HG03108 (cell line): ENCODE measurements around the gene ZNF322.
"Not testable (repeated sequence)": the region's sequence is repeated elsewhere in the genome, so short reads cannot be mapped to it uniquely, and the experiment has no call there.

Source experiments
- ATAC-seq: cut with Tn5 transposase; IDR thresholded peaks from one replicate; pipeline ENCODE4 v1.9.1; 2021; ENCODE audit warnings: moderate library complexity; ENCODE audit not compliant: unreplicated experiment

Gene ZNF322, protein sequence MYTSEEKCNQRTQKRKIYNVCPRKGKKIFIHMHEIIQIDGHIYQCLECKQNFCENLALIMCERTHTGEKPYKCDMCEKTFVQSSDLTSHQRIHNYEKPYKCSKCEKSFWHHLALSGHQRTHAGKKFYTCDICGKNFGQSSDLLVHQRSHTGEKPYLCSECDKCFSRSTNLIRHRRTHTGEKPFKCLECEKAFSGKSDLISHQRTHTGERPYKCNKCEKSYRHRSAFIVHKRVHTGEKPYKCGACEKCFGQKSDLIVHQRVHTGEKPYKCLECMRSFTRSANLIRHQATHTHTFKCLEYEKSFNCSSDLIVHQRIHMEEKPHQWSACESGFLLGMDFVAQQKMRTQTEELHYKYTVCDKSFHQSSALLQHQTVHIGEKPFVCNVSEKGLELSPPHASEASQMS

DNA sequence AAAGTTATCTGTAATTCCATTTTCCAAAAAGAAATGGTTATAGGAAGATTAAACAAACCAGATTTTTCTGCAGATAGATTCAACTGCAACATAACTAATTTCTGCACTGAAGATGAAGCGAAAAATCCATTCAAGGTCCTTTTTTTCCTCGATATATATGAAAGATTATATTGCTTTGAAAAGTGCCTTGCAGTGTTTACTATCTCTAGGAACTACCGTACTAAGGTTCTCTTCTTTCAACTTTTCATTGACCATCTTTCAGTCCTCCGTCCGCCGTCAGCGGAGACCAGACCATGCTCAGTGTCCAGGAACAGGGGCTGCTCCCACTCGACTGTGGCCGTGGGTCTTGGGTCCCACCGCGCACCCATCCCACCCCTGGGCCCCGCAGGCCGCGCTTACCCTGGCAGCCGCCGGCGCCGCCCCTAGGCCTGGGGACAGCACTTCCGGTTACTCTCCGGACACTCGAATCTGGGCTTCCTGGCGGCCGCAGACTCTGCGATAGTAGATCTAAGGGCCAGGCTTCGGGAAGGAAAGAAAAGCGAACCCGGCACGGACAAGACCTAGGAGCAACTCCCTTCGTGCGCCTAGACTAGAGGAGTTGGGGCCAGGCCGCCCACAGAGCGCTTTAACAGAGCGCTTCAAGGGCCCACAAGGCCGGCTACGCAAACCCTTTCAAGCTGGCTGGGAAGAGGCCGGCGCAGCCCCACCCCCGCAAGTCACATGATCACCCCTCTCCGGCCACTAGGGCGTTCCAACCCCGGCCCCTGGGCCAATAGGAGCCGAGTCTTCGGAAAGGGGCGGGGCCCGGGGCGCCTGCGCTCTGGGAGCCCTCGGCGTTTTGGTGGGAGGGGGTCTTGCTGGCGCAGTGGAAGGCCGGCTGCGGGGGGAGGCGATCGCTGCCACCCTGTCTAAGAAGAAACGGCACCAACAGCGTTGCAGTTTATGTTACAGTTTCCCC, at the start of gene ZNF322:
Gene ZNF322 (minus strand): TSS at position 705 of the 958 bp plus-strand sequence. CDS start 21,193 bp downstream, outside the sequence.
- ATAC-seq = peak; percentile 96

DNA sequence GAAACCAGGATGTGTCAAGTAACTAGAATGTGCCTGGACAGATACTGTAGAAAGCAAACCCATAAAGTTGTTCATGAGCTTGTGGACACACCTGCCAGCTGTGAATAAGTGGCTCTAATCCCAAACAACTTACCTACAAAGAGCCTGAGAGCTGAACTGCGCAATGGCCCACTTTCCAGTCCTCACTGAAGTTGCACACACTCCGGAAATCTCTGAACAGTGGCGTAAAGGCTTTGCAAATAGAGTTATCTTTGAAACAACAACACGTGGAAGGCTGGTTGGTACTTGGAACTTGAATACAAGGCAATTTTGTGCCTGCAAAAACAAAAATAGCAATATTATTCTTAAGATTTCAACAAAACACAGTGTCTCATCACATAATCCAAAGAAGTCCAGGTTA, 46.2 kb upstream of the ZNF322 start:
- not testable (repeated sequence) for ATAC-seq

DNA sequence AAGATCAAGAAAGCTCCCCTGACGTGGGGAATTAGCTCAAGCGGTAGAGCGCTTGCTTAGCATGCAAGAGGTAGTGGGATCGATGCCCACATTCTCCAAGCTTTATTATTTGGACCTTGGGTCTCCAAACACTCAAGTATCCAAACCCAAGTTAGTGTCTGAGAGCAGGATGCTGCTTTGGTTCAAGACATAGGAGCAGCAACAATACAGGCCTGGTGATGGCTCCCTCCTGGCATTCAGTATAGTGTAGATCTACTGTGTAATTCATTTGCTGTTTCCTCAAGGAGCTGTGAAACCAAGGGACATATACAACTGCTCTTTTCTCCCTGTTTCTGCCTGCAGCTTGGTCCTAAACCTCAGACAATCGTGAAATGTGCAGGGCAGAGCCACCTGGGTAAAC, 45.8 kb upstream of the ZNF322 start:
- ATAC-seq = not testable (repeated sequence)

DNA sequence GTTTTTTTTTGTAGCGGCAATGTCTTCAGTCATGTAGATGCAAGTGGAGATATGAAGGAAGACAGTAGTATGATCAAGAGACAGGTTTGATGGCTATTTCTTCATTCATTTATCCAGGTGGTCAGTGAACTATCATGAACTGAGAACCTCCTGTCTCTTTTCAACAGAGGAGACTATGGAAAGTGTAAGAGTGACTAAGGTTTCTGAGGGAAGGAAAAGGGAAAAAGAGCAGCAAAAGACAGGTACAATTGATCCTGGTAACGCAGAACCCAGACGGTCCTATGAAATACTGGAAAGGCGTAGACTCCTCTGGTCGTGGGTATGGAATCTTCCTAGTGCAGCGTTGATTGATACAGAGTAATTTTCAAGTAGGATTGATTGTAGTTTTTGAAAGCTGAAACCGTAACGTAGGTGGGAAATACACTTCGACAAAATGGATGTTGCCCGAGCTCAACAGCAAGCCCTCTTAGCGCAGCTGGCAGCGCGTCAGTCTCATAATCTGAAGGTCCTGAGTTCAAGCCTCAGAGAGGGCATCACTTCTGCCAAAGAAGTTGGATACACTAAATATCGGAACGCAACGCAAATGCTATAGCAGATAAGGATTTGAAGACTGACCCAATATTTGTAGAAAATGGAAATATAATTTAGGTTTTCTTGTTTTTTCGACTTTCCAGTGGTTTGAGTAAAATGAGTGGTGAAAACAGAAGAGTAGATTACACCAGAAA, 41.6 kb upstream of the ZNF322 start:
- not testable (repeated sequence) for ATAC-seq

DNA sequence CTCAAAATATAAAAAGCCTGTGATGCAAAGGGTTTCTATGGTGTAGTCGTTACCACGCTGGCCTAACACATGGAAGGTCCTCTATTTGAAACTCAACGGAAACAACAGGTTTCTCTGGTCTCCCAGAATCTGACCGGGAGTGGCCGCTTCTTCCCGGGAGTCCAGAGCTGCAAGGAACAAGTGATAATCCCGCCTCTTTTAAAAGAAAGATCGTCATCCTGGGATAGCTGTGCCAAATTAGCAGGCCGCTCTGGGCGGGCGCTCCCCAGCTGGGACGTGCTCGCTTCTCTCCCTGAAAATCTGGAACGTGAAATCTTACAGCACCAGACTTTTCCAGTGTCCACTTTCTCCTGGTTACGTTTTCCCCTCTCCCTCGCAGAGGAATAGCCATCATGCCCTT, 38.0 kb upstream of the ZNF322 start:
- ATAC-seq = not testable (repeated sequence)

DNA sequence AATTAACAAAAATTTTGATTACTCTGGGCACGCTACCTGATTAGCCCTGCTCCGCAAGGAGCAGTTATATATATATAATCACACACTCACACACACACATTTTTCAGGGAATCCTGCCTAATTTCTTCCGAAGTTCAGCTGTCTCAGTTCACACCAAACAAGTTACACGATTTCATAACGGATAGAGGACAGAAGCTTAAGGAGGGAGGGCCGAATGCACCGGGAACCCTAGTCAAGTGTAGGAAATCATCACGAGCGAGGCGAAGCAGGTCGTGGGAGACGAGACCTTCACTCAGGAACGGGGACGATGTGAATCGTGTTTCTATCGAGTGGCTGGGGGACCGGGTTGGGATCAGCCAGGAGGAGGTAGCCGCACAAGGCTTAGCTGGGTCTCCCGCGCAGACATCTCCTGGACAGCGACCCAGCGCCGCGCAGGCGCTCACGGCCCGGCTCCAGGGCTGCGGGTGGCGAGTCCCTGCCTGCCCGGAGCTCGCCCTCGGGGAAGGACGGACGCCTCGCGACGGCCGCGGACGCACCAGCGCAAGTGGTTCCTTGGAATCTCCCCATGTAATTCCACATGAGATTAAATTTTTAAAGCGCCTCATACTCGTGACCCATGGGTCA, 29.9 kb upstream of the ZNF322 start:
- not testable (repeated sequence) for ATAC-seq

DNA sequence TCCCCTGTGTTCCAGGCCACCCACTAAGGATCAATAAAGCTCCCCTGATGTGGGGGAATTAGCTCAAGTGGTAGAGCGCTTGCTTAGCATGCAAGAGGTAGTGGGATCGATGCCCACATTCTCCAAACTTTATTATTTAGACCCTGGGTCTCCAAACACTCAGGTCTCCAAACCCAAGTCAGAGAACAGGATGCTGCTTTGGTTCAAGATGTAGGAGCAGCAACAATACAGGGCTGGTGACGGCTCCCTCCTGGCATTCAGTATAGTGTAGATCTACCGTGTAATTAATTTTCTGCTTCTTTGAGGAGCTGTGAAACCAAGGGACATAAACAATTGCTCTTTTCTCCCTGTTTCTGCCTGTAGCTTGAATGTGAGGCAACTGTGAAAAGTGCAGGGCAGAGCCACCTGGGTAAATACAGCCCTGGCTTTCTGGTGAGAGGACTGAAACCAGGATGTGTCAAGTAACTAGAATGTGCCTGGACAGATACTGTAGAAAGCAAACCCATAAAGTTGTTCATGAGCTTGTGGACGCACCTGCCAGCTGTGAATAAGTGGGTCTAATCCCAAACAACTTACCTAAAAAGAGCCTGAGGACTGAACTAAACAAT, 23.0 kb upstream of the ZNF322 start:
- not testable (repeated sequence) for ATAC-seq

DNA sequence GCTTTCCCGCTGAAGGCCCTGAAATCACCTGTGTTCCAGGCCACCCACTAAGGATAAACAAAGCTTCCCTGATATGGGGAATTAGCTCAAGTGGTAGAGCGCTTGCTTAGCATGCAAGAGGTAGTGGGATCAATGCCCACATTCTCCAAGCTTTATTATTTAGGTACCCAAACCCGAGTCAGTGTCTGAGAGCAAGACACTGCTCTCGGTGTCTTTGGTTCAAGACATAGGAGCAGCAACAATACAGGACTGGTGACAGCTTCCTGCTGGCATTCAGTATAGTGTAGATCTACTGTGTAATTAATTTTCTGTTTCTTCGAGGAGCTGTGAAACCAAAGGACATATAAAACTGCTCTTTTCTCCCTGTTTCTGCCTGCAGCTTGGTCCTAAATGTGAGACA, 13.7 kb upstream of the ZNF322 start:
- ATAC-seq = not testable (repeated sequence)

DNA sequence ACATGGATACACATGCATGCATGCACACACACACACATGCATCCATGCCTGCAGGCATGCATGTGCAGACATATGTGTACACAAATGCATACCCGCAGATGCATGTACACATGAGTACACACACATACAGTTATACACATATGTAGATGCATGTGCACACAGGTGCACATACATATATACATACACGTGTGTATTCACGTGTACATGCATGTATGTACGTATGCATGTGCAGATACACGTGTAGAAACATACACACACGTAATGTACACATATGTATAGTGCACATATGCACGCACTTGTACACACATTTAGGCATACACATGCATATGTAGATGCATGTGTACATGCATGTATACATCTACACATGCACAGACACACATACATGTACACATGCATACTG, 11.0 kb upstream of the ZNF322 start:
- ATAC-seq = not testable (repeated sequence)

DNA sequence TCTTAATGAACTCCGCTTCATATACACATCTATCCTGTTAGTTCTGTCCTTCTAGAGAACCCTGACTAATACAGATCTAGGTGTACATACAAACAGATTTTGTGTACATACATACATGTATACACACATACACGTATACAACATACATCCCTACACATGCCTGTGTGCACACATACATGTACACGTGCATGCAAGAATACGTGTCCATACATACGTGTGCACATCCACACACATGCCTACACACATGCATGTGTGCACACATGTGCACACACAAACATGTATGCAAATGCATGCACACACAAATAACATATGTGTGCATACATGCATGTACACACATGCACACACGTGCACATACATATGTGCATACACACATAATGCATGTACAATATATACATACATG, 10.5 kb upstream of the ZNF322 start:
- not testable (repeated sequence) for ATAC-seq

DNA sequence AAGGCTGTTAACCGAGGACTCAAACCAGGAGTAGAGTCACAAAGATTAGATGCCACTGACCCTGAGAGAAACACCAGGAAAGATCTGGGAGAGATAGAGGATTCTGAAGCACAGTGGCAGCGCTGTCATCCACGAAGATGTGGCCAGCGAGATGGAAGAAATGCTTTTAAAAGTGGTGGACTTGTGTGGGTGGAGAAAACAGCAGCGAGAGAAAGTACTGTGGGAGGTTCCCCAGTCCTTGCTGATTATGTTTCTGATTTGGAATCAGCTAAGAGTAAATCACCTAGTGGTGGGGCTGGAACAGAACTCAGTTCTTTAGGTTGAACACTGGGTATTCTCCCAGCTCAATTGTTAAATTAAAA, 435 bp upstream of the ZNF322 start:
- ATAC-seq = no peak

DNA sequence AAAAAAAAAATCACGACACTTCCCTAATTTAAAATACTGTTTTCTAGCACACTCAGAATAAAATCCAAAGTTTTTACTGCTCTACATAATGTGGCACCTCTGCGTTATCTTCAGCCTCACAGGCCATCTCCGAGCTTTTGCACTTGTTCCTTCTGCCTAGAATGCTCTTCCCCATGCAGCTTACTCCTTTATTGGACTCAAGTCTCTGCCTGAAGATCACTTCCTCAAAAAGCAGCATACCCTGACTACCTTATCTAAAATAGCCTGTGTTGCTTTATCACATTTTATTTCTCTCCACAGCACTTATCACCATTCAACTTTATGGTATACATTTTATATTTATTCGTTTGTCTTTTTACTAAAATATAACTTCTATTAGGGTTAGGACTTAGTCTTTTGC, 2.3 kb downstream of the ZNF322 start:
- ATAC-seq = no peak

DNA sequence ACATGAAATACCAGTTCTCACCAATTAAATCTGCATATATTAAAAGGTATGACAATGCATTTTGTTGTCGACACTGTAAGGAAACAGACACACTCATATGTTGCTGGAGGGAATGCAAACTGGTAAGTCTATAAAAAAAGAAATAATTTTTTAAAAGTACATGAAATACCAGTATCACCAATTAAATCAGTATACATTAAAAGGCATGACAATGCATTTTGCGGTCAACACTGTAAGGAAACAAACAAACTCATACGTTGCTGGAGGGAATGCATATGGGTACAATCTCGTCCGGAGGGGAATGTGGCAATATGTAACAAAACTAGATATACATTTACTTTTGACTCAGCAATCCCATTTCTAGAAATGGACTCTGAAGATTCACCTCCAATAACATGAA, 6.5 kb downstream of the ZNF322 start:
- no peak for ATAC-seq

DNA sequence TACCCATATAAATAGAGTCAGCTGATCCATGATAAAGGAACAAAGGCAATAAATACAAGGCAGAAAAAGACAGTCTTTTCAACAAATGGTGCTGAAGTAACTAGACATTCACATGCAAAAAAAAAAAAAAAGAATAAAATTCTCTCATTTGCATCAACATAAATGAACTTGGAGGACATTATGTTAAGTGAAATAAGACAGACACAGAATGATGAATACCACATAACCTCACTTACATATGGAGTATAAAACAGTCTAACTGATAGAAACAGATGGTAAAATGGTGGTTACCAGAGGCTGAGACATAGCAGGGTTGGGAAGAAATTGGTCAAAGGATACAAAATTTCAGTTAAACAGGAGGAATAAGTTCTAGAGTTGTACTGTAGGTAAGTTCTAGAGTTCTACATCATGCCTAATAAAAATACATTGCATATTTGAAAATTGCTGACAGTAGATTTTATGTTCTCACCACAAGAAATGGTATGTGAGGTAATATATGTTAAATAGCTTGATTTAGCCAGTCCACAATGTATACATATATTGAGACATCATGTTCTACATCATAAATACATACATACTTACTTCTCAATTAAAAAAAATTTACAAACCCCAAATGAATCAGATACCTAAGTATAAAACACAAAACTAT, 8.3 kb downstream of the ZNF322 start:
- no peak for ATAC-seq

DNA sequence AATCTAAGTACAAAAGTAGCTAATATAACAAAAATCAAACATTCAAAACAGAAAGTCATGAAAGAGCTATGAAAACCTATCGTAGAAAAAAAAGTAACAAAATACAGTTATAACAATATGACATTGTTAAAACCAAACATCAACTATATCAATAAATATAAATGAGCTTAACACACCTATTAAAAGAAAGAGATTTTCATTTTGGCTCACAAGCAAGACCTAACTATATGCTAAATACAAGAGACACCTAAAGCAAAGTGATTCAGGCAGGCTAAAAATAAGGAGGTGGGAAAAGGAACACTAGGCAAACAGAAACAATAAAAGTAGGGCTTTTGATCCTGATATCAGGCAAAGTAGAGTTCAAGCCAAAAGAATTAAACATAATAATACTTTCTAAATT, 13.5 kb downstream of the ZNF322 start:
- ATAC-seq = no peak

DNA sequence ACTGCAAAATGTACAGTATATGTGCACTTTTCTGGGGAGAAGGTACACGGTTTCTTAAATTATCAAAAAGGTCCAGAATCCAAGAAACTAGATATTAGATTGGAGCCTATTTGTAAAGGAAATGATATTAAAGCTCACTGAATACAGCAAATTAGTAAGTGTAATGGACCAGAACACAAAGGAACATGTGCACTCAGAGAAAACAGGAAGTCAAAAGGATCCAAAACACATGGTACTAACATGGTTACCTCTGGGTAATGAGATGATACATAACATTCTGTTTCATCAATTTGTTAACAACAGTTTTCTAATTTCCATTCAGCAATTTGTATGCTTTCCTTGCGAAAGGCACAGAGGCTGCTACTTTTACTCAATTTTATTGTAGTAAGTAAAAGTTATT, 18.7 kb downstream of the ZNF322 start:
- ATAC-seq = no peak

DNA sequence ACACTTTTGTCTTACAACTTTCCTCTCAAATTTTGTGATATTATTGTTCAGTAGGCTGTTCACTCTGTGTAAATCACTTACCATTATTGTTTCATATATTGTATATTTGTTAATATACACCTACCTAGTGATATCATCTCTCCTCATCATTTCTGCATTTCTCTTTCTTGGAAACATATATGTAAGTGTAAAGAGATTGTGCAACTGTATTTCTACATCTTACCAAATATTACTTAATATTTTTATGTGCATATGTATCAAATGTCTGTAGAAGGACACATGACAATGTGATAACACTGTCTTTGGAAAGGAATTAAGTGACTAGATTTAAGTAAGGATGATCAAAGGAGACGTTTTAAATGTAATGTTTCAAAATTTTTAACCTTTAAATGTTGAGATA, 30.2 kb downstream of the ZNF322 start:
- no peak for ATAC-seq

DNA sequence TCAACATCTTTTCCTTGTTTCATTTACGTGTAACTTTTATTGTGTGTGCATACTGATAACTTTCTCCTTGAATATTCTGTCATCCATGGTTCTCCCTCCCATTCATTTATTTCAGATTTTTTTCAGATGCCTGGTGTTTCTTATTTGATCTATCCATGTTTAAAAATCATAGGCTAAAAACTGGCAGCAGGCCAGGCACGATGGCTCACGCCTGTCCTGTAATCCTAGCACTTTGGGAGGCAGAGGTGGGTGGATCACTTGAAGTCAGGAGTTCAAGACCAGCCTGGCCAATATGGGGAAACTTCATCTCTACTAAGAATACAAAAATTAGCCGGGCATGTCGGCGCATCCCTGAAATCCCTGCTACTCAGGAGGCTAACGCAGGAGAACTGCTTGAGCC, 31.7 kb downstream of the ZNF322 start:
- ATAC-seq = no peak

DNA sequence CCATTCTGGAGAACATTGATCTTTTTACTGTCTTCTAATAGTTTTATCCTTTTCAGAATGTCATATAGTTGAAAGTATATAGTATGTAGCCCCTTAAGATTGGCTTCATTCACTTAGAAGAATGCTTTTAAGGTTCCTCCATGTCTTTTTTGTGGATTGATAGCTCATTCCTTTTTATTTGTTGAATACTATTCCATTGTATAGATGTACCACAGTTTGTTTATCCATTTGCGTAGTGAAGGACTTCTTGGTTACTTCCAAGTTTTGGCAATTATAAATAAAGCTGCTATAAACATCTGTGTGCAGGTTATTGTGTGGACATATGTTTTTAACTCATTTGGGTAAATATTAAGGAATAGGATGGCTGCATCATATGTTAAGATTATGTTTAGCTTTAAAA, 35.0 kb downstream of the ZNF322 start:
- ATAC-seq = no peak

DNA sequence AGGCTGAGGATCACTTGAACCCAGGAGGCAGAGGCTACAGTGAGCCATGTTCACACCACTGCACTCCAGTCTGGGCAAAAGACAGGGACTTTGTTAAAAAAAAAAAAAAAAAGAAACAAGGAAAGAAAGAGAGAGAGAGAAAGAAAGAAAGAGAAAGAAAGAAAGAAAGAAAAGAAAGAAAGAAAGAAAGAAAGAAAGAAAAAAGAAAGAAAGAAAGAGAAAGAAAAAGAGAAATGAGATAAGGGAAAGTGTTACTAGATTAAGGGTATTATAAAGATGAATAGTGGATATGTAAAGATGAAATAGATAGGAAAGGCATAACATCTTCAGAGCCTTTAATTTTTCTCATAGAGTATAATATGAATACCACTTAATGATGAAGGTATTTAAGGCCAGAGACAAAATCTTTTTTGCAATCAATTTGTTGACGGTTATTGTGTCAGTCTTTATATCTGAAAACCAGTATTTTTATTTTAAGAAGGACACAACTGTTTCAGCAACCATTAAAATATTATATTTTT, 36.1 kb downstream of the ZNF322 start:
- no peak for ATAC-seq
